SW480 (cell line): ENCODE measurements around the gene PTPN20.

Experiments
- DNase-seq: peaks from one replicate; pipeline ENCODE4 v3.0.0-alpha.2; 2016; ENCODE audit warnings: low spot score

The PTPN20 gene

DNA sequence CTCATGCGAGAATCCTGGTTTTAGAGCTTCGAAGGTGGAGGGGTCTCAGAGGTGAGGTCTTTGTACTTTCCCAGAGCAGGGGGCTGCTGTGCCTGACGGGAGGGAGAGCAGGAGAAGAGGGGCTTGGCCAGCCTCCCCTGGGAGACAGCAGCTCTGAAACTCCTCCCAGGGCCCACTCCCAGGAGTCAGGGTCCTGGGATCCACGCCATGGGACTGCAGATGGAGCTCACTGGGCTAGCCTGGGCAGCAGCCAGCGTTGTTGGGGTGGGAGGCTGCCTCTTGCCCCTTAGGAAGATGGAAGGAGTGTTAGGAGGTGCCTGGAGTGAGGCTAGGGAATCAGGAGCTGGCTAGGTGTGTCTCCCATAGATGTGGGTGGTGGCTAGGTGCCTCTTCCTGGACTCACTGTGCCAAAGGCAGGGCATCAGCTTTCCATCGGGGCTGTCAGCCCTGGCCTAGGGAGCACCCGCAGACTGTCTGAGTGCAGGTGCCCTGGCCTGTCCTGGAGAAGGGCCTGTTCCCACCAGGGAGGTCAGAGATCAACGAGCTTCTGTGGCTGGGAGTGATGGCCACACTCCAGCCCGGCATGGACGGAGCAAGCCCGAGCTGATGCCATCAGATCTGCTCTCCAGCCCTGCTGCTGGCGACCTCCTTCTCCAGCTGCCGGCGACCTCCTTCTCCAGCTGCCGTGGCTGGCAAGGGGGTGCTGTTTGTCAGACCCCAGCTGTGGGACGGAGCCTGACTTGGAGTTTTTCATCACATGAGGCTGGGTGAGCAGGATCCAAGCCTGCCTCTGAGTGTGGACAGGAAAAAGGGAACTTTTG lies 111.3 kb downstream of the PTPN20 start:
- DNase-seq: no peak

GRCh38 chr10:47023237-47024045 lies 112.2 kb downstream of the PTPN20 start:
- no peak for DNase-seq

- DNase-seq: no peak
Measured at GRCh38 chr10:47024046-47024322, 112.8 kb downstream of the PTPN20 start.

GRCh38 chr10:47024399-47025252 lies 113.4 kb downstream of the PTPN20 start:
- peak; percentile 43 for DNase-seq

DNA sequence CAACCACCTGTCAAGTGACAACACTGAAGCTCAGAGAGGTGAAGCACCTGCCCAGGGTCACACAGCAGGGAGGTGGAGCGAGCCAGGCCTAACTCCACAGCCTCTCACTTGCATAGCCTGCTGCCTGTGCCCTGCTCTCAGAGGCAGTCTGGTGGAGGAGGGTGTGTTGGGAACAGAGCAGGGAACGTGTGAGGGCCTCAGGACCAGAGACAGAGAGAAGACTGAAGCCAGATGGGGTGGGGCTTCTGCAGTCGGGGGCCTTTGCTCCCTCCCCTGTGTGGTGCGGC lies 114.0 kb downstream of the PTPN20 start:
- DNase-seq: no peak

DNA sequence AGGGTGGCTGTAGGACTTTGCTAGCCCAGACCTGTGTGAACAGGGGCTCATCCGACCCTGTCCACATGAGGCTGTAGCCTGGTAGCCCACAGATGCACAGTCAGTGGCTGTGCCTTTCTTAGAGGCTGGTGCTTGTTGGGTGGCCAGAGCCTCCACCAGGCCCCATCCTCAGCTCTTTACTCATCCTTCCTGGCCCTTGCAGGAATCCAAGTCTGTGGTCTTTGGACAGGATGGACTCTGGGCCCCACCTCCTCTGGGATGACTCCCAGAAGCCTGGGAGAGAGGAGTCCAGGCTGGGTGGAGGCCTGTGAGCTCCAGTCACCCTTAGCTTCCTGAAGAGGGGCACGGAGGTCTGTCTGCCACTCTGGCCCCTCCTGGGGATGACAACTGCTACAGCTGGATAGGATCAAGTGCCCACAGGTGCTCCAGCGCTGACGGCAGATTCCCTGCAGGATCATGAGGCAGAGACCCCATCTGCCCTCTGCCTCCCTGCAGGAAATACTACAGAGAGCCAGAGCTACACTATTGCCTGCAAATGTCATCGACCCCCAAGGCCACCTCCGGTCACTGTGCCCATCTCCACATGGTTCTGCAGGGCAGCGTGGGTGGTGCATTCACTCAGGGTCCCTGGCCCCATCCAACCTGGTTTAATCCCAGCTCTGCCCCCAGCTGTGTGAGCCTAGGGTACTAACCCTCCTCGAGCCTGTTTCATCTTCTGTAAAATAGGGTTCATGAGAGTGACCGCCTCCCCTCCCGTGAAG lies 114.5 kb downstream of the PTPN20 start:
- DNase-seq: no peak

DNA sequence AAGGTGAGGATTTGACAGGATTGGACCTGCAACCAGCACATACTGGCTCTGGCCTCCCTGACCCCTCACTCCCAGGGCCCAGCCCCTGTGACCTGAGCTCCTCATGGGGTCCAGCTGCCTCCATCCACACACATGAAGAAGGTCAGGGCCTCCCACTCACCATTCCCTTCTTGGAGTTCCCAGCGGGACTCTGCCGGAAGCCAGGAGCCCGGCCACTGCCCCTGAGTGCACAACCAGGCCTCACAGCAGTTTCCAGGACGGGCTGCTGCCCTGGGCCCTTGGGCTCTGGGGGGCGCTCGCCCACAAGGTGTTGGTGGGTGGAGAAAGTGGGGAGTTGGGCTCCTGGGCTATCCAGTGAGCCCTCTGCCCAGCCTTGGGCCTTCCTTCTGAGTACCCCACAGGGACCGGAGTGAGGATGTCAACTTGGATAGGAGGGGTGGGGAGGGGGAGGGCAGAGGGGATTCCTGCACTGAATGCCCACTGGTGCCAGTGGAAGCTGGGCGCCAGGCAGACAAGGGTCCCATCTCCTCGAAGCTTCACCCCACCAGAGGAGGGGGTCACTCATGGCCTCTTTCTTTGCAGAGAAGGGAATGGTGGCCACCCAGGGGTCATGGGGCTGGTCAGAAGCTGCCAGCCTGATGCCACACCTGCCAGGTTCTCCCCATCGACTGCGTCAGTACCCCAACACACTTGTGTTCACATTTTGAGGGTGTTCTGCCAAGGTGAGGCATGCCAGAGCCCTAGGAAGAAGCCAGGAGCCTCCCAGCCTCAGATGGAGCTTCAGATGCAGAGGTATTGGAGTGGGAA lies 115.3 kb downstream of the PTPN20 start:
- no peak for DNase-seq

DNA sequence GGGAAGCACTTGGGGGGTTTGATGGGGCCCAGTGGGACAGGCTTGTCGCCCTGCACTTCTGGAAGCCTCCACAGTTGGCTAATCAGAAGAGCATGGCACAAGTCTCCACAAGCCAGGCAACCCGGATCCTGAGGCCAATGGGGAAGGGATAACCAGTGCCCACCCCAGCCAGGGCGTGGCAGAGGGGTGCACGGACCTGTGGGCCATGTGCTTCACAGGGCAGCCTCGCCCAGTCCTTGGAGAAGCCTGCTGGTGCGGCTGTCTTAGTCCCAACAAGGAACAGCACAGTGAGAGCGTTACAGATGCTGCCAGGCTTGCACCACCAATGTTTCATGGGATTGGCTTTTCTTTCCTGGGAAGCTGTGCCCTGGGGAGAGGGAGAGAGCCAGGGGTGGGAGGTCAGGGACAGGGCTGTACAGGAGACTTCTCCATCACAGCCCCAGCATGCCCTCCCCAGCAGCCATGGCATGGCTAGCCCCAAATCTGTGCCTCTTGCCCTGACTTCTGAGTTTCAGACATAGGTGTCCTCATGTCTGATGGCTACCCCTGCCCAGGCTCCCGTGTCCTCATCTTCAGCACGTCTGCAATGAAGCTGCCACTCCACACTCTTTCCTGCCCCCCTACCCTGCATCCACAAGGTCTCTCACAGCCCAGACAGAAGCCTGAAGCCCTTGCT lies 116.0 kb downstream of the PTPN20 start:
- DNase-seq: no peak

- no peak for DNase-seq
Measured at GRCh38 chr10:47027784-47028260, 116.6 kb downstream of the PTPN20 start.

DNA sequence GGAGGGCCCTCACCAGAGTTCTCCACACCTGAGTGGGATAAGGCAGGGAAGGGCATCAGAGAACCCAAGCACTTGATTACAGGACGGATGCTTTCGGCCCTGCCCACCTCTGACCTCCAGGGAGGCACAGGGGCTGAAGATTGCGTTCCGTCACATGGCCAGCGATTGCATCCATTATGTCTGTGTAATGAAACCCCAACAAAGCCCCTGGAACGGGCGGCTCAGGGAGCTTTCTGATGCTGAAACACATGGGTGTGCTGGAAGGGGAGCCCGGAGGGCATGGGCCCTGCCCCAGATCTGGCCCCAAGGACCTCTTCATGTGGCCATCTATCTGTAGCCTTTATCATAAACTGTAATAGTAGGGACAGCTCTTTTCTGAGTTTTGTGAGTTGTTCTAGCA lies 117.2 kb downstream of the PTPN20 start:
- DNase-seq: no peak

DNA sequence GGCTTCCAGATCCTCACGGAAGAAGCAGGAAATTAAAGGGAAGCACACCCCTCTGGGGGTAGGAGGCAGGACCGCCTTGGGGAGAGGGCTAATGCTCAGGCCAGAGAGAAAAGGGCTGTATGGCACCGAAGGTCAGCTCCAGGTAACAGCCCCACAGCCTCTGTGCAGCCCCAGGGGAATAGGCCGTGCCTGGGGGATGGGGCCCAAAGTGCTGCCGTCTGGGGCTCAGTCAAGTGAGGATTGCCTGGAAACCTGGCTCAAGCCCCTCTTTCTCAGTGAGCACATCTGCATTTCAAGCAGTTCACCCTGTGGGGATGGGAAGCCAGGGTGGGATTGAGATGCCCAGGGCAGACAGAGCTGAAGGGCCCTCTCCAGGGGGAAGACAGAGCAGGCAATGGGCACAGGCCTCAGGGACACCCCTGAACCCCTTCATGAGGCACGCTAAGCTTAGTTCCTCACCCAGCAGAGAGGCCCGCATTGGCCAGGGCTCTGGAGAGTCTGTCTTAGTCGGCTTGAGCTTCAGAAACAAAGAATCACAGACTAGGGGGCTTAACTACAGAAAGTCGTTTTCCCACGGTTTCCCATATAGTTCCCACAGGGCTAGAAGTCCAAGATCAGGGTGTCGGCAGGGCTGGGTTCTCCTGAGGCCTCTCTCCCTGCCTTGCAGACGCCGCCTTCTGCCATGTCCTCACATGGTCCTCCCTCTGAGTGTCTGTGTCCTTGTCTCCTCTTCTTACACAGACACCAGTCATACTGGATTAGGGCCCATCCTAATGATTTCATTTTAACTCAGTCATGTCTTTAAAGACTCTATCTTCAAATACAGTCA lies 118.2 kb downstream of the PTPN20 start:
- no peak for DNase-seq

DNA sequence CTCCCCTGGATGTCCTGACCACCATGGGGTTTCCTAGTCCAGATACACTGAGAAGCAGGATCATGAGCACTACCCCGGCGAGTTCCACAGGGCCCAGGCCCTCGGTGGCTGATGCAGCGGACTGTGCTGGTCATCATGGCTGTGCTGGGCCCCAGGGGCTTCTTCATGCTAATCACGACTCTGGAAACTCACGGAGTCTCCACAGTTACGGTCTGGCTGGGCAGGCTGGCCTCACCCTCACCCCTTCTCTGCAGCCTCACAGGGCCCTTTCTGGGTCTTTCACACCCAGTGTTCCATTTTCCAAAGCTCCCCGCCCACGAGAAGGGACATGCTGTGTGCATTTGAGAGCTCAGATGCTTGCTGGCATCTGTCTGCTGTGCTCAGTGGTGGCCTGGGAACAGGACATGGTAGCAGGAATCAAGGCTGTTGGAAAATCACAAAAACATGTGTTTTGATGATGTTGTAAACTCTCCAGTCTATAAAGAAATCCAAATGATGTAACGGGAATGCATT lies 119.0 kb downstream of the PTPN20 start:
- DNase-seq: no peak

DNA sequence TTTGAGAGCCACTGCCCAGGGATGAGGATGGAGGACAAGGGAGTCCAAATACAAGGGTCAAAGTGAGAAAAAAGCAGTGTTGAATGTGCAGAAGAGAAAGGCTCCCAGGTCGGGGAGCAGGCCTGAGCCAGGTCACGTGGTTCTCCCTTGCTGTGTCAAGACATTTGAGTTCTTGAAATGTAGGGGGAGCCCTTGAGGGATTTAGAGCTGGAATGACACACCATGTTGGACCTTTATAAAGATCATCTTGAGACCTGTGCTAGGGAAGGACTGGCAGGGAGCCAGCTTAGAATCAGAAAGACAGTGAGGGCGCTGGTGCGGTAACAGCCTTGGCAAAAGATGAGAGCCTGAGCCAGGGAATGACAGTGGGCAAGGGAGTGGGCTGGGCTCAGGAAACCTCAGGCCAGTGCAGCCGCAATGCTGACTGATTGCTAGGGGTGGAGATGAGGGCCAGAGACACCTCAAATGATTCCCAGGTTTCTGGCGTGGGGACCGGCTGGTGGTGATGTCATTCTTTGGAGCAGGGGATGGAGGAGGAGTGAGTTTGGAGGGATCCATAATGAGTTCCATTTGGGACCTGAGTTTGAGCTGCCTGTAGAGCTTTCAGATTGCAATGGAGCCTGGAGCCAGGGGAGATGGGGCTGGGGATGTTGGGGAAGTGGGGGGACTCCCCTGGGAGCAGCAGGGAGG lies 120.1 kb downstream of the PTPN20 start:
- DNase-seq: peak; percentile 4

DNA sequence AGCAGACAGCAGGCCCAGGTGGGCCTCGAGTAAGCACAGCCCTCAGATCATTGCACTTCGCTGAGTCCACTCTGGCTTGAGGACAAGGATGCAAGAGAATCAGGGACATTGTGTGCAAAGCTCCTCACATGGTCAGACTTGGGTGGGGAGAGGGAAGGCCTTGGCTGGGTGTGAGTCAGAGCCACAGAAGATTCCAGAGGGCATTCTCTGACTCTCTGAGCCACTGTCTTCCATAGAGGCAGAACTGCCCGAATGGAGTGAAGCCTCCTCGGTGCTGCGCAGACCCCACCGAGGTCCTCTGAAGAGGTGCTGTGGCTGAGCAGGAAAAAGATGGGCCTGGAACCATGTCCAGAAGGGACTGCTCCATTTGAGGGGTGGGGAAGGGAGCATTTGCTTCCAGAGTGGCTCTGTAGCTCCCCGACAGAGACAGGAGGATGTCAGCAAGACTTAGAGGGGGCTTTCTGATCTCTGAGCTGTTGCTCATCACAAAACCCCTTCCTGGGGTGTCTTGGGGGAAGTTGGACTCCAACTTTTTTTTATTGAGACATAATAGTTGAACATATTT lies 120.8 kb downstream of the PTPN20 start:
- DNase-seq: no peak

DNA sequence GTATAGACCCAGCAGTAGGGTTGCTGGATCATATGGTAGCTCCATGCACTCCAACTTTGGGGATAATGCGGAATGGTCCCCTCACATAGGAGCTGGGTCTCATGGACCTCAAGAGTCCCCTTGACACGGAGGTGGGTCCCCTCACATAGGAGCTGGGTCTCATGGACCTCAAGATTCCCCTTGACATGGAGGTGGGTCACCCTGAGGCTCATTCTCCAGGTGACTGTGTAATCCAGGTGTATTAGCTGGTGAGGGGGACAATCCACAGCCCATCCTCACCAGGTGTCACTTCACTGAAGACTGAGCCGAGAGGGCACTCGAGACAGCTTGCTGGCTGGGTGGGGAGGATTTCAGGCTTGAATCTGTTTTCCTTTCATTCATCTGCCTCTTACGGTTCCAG lies 121.9 kb downstream of the PTPN20 start:
- DNase-seq: no peak

DNA sequence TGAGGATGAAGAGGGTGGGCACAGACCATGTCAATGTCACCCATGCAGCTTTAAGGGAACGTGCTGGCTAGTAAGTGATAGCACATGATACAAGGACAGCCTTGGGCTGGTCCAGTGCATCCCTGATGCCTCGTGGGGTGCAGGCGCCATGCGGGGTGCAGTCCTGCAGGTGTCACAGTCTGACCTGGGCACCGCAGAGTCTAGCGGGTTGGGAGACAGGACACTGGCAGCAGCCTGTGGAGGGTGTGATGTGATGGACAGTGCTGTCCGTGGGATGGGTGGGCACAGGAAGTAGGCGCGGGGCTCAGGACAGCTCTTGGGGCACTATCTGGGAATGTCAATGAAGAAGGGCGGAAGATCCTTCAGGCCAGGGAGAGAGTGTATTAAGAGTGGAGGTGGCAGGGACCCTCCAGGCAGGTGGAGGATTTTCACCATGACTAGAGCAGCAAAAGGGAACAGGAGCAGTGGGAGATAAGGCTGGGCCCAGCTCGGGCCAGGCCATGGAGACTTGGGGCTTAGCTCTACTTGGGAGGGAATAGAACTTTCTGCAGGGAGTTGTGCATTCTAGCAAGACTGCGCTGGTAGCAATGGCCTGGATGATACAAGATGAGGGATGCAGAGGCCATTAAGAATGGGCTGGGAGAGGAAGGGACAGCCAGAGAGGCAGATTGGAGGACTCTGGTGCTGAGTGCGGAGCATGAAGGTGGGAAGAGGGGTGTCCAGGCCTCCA lies 122.5 kb downstream of the PTPN20 start:
- no peak for DNase-seq

GRCh38 chr10:47034441-47035051 lies 123.3 kb downstream of the PTPN20 start:
- DNase-seq: no peak
